GM23338 (cell line): ENCODE measurements around the gene CLDN20. TPM values are rescaled to one million over a fixed set of nuclear protein-coding genes. Genes with fewer than 3 reads are reported as not detected.

ENCODE experiments used
- ATAC-seq: fragments of 200-7000 bp; cut with Tn5 transposase; 3 replicates; pipeline ENCODE4 v1.9.1; 2020
- DNase-seq: peaks from one replicate; pipeline ENCODE4 v3.0.0-alpha.2; 2015; ENCODE audit warnings: low spot score
- H2AFZ ChIP-seq: fragments of 200-600 bp; sonication (generic); 2 replicates; pipeline ENCODE4 v1.8.0; 2016; ENCODE audit warnings: antibody characterized with exemption, mild to moderate bottlenecking, moderate library complexity
- H3F3A ChIP-seq: fragments of 200-600 bp; sonication (generic); replicated peaks from 2 replicates; pipeline ENCODE4 v1.8.0; 2017; ENCODE audit warnings: antibody characterized with exemption, mixed run types, low read depth
- H3K27ac ChIP-seq: fragments of 200-600 bp; sonication (generic); 2 replicates; pipeline ENCODE4 v1.6.1; 2016; ENCODE audit warnings: low read depth
- H3K27me3 ChIP-seq: fragments of 200-600 bp; sonication (generic); 2 replicates; pipeline ENCODE4 v1.8.0; 2016; ENCODE audit warnings: mild to moderate bottlenecking, mixed run types, moderate library complexity; ENCODE audit not compliant: insufficient read depth
- H3K36me3 ChIP-seq: fragments of 200-600 bp; sonication (generic); 2 replicates; pipeline ENCODE4 v1.8.0; 2016; ENCODE audit warnings: mild to moderate bottlenecking; ENCODE audit not compliant: insufficient read depth
- H3K4me1 ChIP-seq: fragments of 200-600 bp; sonication (generic); 2 replicates; pipeline ENCODE4 v1.8.0; 2016; ENCODE audit warnings: mild to moderate bottlenecking, moderate library complexity; ENCODE audit not compliant: insufficient read depth
- H3K4me2 ChIP-seq: fragments of 200-600 bp; sonication (generic); 2 replicates; pipeline ENCODE4 v1.7.1; 2017; ENCODE audit warnings: mixed run types
- H3K4me3 ChIP-seq: fragments of 200-600 bp; sonication (generic); 2 replicates; pipeline ENCODE4 v1.6.1; 2016; ENCODE audit warnings: mixed run types
- H3K79me2 ChIP-seq: fragments of 200-600 bp; sonication (generic); replicated peaks from 2 replicates; pipeline ENCODE4 v1.8.0; 2017; ENCODE audit warnings: mild to moderate bottlenecking; ENCODE audit not compliant: insufficient read depth
- H3K9me2 ChIP-seq: fragments of 200-600 bp; sonication (generic); 2 replicates; pipeline ENCODE4 v1.8.0; 2017; ENCODE audit not compliant: insufficient read depth
- H4K20me1 ChIP-seq: fragments of 200-600 bp; sonication (generic); replicated peaks from 2 replicates; pipeline ENCODE4 v1.8.0; 2017; ENCODE audit warnings: mild to moderate bottlenecking; ENCODE audit not compliant: insufficient read depth
- H3K27ac Mint-ChIP-seq: 2 replicates; pipeline ENCODE4 v1.8.0; 2020; ENCODE audit warnings: inconsistent platforms, mild to moderate bottlenecking, moderate library complexity, mixed read lengths
- H3K27me3 Mint-ChIP-seq: 3 replicates; pipeline ENCODE4 v1.8.0; 2022; ENCODE audit warnings: low read depth, mild to moderate bottlenecking, moderate library complexity, mixed read lengths, inconsistent platforms; ENCODE audit not compliant: insufficient read depth, poor library complexity
- H3K36me3 Mint-ChIP-seq: 3 replicates; pipeline ENCODE4 v1.8.0; 2021; ENCODE audit warnings: low read depth, mild to moderate bottlenecking, inconsistent platforms, moderate library complexity, mixed read lengths
- H3K4me1 Mint-ChIP-seq: 3 replicates; pipeline ENCODE4 v1.8.0; 2020; ENCODE audit warnings: mild to moderate bottlenecking, inconsistent platforms, mixed read lengths
- H3K4me3 Mint-ChIP-seq: 3 replicates; pipeline ENCODE4 v1.8.0; 2021; ENCODE audit warnings: moderate library complexity, mild to moderate bottlenecking, inconsistent platforms, mixed read lengths
- H3K9me3 Mint-ChIP-seq: 3 replicates; pipeline ENCODE4 v1.8.0; 2020; ENCODE audit warnings: moderate library complexity, mild to moderate bottlenecking, inconsistent platforms, mixed read lengths
- CREB1 ChIP-seq: fragments of 250-450 bp; sonication (Bioruptor Pico); IDR thresholded peaks from 2 replicates; pipeline ENCODE4 v1.5.0; 2020; ENCODE audit warnings: low read depth, mild to moderate bottlenecking, moderate library complexity
- EZH2 ChIP-seq: fragments of 200-600 bp; sonication (generic); IDR thresholded peaks from one replicate; pipeline ENCODE4 v1.8.0; 2017; ENCODE audit warnings: antibody characterized with exemption, mild to moderate bottlenecking, low read depth; ENCODE audit not compliant: unreplicated experiment
- EZH2phosphoT487 ChIP-seq: fragments of 200-600 bp; sonication (generic); IDR thresholded peaks from one replicate; pipeline ENCODE4 v1.8.1; 2018; ENCODE audit warnings: antibody characterized with exemption; ENCODE audit not compliant: unreplicated experiment
- JUNB ChIP-seq: IDR thresholded peaks from one replicate; pipeline ENCODE4 v1.6.1; 2016; ENCODE audit warnings: antibody characterized with exemption; ENCODE audit not compliant: unreplicated experiment
- NANOG ChIP-seq: IDR thresholded peaks from 2 replicates; pipeline ENCODE4 v1.6.1; 2016; ENCODE audit warnings: antibody characterized with exemption, borderline replicate concordance
- POLR2AphosphoS5 ChIP-seq: IDR thresholded peaks from 2 replicates; pipeline ENCODE4 v1.6.1; 2016; ENCODE audit warnings: antibody characterized with exemption, low read depth
- STAT1 ChIP-seq: IDR thresholded peaks from one replicate; pipeline ENCODE4 v1.6.1; 2016; ENCODE audit warnings: antibody characterized with exemption; ENCODE audit not compliant: unreplicated experiment
- ZNF114 ChIP-seq: fragments of 250-450 bp; sonication (Bioruptor Pico); IDR thresholded peaks from 2 replicates; pipeline ENCODE4 v1.5.0; 2020; ENCODE audit warnings: mild to moderate bottlenecking, moderate library complexity
- ZNF331 ChIP-seq: fragments of 250-450 bp; sonication (Bioruptor Pico); IDR thresholded peaks from 2 replicates; pipeline ENCODE4 v1.5.0; 2020; ENCODE audit warnings: low read depth, mild to moderate bottlenecking, moderate library complexity
- polyA plus RNA-seq: library from polyadenylated mRNA; unstranded; fragments of >200 nt; fragmentation: Nextera tagmentation; extraction: Ambion mirVana; gene quantifications from 2 replicates; pipeline ENCODE4 v1.2.1, GENCODE V29; 2016
- total RNA-seq: library from RNA; depleted of rRNA; stranded (reverse); fragments of >200 nt; shearing (Covaris generic); gene quantifications from 2 replicates; pipeline ENCODE4 v1.2.3, GENCODE V29; 2014
- TF ChIP-seq, protein P1 (sequence below): IDR thresholded peaks from 2 replicates; pipeline ENCODE4 v1.6.1; 2016; ENCODE audit warnings: antibody characterized with exemption
- TF ChIP-seq, protein P2 (sequence below): IDR thresholded peaks from one replicate; pipeline ENCODE4 v1.6.1; 2018; ENCODE audit warnings: antibody characterized with exemption; ENCODE audit not compliant: unreplicated experiment
- TF ChIP-seq, protein P3 (sequence below): fragments of 250-450 bp; sonication (Bioruptor Pico); IDR thresholded peaks from 2 replicates; pipeline ENCODE4 v1.5.0; 2020; ENCODE audit warnings: mild to moderate bottlenecking, moderate library complexity

CLDN20 gene
- total and polyA plus RNA-seq, 2 experiments from 2014 or later = 0.23 TPM; not detected in 1

DNA sequence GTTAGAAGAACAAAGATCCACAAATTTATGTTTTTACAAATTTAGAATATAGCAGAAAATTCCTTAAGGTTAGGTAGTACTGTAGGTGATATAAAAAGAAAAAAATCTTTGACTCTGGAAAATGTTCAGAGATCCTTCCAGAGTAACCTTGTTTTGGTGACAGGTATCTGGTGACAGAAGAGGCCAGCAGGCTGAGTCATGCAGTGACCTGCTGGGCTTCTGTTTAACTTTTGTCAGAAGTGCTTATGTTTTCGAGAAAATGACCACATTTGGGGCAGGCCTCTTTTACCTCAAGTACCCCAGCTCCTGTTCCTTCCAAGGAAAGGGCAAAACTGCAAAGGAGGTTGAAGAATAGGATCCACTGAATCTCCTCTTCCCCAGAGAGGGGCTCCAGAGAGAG lies 10.5 kb upstream of the CLDN20 start:
- Histone ChIP-seq H3K36me3 (peaks cover 23% of the 10 kb centered on the region), H2AFZ (no peak overlapping the region), H3K9me2 (no peaks in the 10 kb centered on the region), H3K4me2 (peak overlapping the region; percentile 7), H3K4me1 (peaks cover 21% of the 10 kb centered on the region), H3K27me3 (no peaks in the 10 kb centered on the region), H3K4me3 (no peak overlapping the region), H4K20me1 (no peaks in the 10 kb centered on the region), H3K27ac (peak overlapping the region; percentile 62), H3K79me2 (no peaks in the 10 kb centered on the region; the same call in 1 of the 2 replicates), H3F3A (peaks cover 4% of the 10 kb centered on the region)
- ATAC-seq = peak; percentile 68
- Mint-ChIP-seq H3K9me3 (no peaks in the 10 kb centered on the region), H3K4me3 (peak overlapping the region; percentile 28; the same call in 2 of the 3 replicates), H3K36me3 (peaks cover 75% of the 10 kb centered on the region; the same call in 2 of the 3 replicates), H3K27me3 (peaks cover 8% of the 10 kb centered on the region), H3K4me1 (peaks cover 30% of the 10 kb centered on the region), H3K27ac (peak overlapping the region; percentile 96)
- peak; percentile 54 for DNase-seq
- TF ChIP-seq, protein P1, sequence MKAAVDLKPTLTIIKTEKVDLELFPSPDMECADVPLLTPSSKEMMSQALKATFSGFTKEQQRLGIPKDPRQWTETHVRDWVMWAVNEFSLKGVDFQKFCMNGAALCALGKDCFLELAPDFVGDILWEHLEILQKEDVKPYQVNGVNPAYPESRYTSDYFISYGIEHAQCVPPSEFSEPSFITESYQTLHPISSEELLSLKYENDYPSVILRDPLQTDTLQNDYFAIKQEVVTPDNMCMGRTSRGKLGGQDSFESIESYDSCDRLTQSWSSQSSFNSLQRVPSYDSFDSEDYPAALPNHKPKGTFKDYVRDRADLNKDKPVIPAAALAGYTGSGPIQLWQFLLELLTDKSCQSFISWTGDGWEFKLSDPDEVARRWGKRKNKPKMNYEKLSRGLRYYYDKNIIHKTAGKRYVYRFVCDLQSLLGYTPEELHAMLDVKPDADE = no peak
- TF ChIP-seq JUNB (no peak), EZH2 (no peak), CREB1 (CRISPR knock-in tag) (no peak)

DNA sequence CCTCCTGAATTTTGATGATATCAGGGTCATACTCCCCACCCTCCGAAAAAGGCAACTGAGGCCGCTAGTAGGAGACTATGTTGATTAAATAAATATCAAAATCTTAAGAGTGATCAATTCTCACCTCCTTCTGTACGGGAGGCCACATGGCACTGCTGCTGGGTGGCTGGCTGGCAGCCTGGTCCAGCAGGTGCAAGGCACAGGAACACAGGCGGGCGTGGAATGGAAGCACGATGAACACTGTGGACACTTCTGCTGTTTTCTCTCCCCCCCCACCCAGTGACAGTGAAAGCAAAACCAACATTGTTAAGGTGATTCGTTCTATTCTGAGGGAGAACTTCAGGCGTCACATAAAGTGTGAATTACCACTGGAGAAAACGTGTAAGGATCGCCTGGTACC lies 9.7 kb upstream of the CLDN20 start:
- Histone ChIP-seq H3K4me2 (peak overlapping the region; percentile 7), H2AFZ (no peak overlapping the region), H3K79me2 (no peaks in the 10 kb centered on the region; the same call in 1 of the 2 replicates), H3K36me3 (peaks cover 23% of the 10 kb centered on the region), H3K27me3 (no peaks in the 10 kb centered on the region), H3K4me1 (peaks cover 21% of the 10 kb centered on the region), H3F3A (peaks cover 4% of the 10 kb centered on the region), H3K9me2 (no peaks in the 10 kb centered on the region), H4K20me1 (no peaks in the 10 kb centered on the region), H3K27ac (peak overlapping the region; percentile 62), H3K4me3 (no peak overlapping the region)
- Mint-ChIP-seq H3K27me3 (peaks cover 5% of the 10 kb centered on the region), H3K4me3 (no peak overlapping the region), H3K9me3 (no peaks in the 10 kb centered on the region), H3K36me3 (peaks cover 78% of the 10 kb centered on the region; the same call in 2 of the 3 replicates), H3K4me1 (peaks cover 27% of the 10 kb centered on the region), H3K27ac (peak overlapping the region; percentile 96)
- DNase-seq (no peak), ATAC-seq (no peak)
- TF ChIP-seq EZH2phosphoT487 (no peak), NANOG (no peak), STAT1 (no peak), POLR2AphosphoS5 (no peak), ZNF331 (CRISPR knock-in tag) (no peak), JUNB (no peak), ZNF114 (CRISPR knock-in tag) (no peak)
- TF ChIP-seq, protein P2, sequence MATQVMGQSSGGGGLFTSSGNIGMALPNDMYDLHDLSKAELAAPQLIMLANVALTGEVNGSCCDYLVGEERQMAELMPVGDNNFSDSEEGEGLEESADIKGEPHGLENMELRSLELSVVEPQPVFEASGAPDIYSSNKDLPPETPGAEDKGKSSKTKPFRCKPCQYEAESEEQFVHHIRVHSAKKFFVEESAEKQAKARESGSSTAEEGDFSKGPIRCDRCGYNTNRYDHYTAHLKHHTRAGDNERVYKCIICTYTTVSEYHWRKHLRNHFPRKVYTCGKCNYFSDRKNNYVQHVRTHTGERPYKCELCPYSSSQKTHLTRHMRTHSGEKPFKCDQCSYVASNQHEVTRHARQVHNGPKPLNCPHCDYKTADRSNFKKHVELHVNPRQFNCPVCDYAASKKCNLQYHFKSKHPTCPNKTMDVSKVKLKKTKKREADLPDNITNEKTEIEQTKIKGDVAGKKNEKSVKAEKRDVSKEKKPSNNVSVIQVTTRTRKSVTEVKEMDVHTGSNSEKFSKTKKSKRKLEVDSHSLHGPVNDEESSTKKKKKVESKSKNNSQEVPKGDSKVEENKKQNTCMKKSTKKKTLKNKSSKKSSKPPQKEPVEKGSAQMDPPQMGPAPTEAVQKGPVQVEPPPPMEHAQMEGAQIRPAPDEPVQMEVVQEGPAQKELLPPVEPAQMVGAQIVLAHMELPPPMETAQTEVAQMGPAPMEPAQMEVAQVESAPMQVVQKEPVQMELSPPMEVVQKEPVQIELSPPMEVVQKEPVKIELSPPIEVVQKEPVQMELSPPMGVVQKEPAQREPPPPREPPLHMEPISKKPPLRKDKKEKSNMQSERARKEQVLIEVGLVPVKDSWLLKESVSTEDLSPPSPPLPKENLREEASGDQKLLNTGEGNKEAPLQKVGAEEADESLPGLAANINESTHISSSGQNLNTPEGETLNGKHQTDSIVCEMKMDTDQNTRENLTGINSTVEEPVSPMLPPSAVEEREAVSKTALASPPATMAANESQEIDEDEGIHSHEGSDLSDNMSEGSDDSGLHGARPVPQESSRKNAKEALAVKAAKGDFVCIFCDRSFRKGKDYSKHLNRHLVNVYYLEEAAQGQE = no peak
- TF ChIP-seq, protein P3, sequence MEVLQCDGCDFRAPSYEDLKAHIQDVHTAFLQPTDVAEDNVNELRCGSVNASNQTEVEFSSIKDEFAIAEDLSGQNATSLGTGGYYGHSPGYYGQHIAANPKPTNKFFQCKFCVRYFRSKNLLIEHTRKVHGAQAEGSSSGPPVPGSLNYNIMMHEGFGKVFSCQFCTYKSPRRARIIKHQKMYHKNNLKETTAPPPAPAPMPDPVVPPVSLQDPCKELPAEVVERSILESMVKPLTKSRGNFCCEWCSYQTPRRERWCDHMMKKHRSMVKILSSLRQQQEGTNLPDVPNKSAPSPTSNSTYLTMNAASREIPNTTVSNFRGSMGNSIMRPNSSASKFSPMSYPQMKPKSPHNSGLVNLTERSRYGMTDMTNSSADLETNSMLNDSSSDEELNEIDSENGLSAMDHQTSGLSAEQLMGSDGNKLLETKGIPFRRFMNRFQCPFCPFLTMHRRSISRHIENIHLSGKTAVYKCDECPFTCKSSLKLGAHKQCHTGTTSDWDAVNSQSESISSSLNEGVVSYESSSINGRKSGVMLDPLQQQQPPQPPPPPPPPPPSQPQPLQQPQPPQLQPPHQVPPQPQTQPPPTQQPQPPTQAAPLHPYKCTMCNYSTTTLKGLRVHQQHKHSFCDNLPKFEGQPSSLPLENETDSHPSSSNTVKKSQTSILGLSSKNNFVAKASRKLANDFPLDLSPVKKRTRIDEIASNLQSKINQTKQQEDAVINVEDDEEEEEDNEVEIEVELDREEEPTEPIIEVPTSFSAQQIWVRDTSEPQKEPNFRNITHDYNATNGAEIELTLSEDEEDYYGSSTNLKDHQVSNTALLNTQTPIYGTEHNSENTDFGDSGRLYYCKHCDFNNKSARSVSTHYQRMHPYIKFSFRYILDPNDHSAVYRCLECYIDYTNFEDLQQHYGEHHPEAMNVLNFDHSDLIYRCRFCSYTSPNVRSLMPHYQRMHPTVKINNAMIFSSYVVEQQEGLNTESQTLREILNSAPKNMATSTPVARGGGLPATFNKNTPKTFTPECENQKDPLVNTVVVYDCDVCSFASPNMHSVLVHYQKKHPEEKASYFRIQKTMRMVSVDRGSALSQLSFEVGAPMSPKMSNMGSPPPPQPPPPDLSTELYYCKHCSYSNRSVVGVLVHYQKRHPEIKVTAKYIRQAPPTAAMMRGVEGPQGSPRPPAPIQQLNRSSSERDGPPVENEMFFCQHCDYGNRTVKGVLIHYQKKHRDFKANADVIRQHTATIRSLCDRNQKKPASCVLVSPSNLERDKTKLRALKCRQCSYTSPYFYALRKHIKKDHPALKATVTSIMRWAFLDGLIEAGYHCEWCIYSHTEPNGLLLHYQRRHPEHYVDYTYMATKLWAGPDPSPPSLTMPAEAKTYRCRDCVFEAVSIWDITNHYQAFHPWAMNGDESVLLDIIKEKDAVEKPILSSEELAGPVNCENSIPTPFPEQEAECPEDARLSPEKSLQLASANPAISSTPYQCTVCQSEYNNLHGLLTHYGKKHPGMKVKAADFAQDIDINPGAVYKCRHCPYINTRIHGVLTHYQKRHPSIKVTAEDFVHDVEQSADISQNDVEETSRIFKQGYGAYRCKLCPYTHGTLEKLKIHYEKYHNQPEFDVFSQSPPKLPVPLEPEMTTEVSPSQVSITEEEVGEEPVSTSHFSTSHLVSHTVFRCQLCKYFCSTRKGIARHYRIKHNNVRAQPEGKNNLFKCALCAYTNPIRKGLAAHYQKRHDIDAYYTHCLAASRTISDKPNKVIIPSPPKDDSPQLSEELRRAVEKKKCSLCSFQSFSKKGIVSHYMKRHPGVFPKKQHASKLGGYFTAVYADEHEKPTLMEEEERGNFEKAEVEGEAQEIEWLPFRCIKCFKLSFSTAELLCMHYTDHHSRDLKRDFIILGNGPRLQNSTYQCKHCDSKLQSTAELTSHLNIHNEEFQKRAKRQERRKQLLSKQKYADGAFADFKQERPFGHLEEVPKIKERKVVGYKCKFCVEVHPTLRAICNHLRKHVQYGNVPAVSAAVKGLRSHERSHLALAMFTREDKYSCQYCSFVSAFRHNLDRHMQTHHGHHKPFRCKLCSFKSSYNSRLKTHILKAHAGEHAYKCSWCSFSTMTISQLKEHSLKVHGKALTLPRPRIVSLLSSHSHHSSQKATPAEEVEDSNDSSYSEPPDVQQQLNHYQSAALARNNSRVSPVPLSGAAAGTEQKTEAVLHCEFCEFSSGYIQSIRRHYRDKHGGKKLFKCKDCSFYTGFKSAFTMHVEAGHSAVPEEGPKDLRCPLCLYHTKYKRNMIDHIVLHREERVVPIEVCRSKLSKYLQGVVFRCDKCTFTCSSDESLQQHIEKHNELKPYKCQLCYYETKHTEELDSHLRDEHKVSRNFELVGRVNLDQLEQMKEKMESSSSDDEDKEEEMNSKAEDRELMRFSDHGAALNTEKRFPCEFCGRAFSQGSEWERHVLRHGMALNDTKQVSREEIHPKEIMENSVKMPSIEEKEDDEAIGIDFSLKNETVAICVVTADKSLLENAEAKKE (CRISPR knock-in tag) = no peak
